ENCODE results near the gene CD1B.
"Not testable (repeated sequence)": the region's sequence is repeated elsewhere in the genome, so short reads cannot be mapped to it uniquely, and the experiment has no call there.

CD1B gene

GRCh38 chr1:158331481-158332150, at the start of gene CD1B:
Gene CD1B (minus strand): TSS chr1:158331531. CDS start chr1:158331423, 108 bp downstream.
- no peak for DNase-seq (ENCODE audit: low read depth)

DNA sequence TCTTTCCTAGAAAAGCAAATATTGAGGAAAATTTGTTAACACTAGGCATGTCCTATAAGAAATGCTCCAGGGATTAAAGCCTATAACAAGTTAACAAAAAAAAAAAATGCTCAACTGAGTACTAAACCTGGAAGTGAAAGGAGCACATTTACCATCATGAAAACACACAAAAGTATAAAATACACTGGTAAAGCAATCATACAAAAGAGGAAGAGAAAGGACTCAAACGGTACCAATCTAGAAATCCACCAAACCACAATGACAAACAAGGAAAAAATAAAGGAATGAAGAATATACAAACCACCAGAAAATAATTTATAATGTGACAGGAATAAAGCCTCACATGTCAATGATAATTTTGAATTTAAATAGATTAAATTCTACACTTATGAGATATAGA, 43.5 kb upstream of the CD1B start:
- DNase-seq (ENCODE audit: low read depth), result no peak

DNA sequence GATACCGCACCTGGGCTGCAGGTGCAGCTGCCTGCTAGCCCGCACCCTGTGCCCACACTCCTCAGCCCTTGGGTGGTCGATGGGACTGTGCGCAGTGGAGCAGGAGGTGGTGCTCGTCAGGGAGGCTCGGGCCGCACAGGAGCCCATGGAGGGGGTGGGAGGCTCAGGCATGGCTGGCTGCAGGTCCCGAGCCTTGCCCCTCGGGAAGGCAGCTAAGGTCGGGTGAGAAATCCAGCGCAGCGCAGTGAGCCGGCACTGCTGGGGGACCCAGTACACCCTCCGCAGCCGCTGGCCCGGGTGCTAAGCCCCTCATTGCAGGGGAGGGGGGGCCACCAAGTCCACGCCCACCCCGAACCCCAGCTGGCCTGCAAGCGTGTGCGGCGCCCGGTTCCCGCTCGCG, 42.8 kb upstream of the CD1B start:
- DNase-seq (ENCODE audit: low read depth), result not testable (repeated sequence)

GRCh38 chr1:158371188-158371953, 40.0 kb upstream of the CD1B start:
- DNase-seq (ENCODE audit: low read depth), result no peak

GRCh38 chr1:158366783-158367182, 35.5 kb upstream of the CD1B start:
- DNase-seq (ENCODE audit: low read depth), result no peak

DNA sequence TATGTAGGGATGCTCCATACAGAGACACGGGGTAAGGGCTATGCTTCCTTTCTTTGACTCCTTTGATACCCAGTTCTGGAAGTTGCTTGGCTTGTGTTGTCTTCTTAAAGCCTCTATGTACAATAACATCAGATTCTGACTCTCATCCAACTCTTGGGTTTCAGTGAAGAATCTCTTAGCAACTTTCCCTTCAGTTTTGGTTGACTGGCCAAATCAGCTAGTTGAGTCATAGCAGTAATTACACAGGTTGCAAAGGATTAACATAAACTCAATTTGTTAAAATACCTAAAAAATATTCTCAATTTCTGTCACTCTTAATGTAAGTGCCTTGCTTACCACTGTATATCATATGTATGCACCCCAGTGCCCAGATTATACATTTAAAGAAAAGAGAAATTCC, 31.6 kb upstream of the CD1B start:
- DNase-seq (ENCODE audit: low read depth), result no peak

- no peak for DNase-seq (ENCODE audit: low read depth)
Observed at GRCh38 chr1:158362482-158362881, 31.2 kb upstream of the CD1B start.

DNA sequence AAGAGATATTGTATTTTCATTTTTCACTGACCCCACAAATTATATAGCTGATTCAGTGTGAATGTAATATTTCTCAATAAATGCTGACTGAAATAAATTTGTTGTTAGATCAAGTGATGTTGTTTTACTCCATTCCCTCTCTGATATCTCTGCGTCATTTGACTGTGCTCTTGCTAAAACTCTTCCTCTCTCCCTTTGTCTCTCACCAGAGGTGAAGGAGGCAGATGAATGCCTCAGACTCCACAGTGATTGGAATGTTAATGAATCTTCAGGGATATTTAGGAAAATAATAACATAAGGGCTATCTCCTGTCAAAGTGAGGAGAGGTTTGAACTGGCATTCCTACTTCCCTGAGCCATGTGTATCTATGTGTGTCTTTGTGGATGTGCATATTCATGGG, 26.1 kb upstream of the CD1B start:
- no peak for DNase-seq (ENCODE audit: low read depth)

- DNase-seq (ENCODE audit: low read depth), result no peak
Observed at GRCh38 chr1:158356616-158357015, 25.3 kb upstream of the CD1B start.

- DNase-seq (ENCODE audit: low read depth), result no peak
Observed at GRCh38 chr1:158355773-158356285, 24.5 kb upstream of the CD1B start.

GRCh38 chr1:158354255-158354654, 22.9 kb upstream of the CD1B start:
- no peak for DNase-seq (ENCODE audit: low read depth)

GRCh38 chr1:158353303-158354075, 22.2 kb upstream of the CD1B start, which contains the start of gene CD1E:
Gene CD1E (plus strand): TSS chr1:158353894. CDS start chr1:158353989, 95 bp downstream.
- DNase-seq (ENCODE audit: low read depth), result no peak

DNA sequence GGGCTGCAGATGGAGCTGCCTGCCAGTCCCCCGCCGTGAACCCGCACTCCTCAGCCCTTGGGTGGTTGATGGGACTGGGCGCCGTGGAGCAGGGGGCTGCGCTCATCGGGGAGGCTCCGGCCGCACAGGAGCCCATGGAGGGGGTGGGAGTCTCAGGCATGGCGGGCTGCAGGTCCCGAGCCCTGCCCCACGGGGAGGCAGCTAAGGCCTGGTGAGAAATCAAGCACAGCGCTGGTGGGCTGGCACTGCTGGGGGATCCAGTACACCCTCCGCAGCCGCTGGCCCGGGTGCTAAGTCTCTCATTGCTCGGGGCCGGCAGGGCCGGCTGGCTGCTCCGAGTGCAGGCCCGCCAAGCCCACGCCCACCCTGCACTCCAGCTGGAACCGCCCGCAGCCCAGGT, 17.6 kb upstream of the CD1B start:
- DNase-seq (ENCODE audit: low read depth), result not testable (repeated sequence)

DNA sequence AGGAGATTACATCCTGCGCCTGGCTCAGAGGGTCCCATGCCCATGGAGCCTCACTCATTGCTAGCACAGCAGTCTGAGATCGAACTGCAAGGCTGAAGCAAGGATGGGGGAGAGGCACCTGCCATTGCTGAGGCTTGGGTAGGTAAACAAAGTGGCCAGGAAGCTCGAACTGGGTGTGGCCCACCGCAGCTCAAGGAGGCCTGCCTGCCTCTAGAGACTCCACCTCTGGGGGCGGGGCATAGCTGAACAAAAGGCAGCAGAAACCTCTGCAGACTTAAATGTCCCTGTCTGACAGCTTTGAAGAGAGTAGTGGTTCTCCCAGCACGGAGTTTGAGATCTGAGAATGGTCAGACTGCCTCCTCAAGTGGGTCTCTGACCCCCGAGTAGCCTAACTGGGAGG, 5.1 kb upstream of the CD1B start:
- DNase-seq (ENCODE audit: low read depth), result not testable (repeated sequence)

- no peak for DNase-seq (ENCODE audit: low read depth)
Observed at GRCh38 chr1:158335213-158335532, 3.8 kb upstream of the CD1B start.

GRCh38 chr1:158334526-158335212, 3.3 kb upstream of the CD1B start:
- no peak for DNase-seq (ENCODE audit: low read depth)

GRCh38 chr1:158333405-158334155, 2.2 kb upstream of the CD1B start:
- no peak for DNase-seq (ENCODE audit: low read depth)

- DNase-seq (ENCODE audit: low read depth), result no peak
Observed at GRCh38 chr1:158331106-158331425, 265 bp downstream of the CD1B start.

DNA sequence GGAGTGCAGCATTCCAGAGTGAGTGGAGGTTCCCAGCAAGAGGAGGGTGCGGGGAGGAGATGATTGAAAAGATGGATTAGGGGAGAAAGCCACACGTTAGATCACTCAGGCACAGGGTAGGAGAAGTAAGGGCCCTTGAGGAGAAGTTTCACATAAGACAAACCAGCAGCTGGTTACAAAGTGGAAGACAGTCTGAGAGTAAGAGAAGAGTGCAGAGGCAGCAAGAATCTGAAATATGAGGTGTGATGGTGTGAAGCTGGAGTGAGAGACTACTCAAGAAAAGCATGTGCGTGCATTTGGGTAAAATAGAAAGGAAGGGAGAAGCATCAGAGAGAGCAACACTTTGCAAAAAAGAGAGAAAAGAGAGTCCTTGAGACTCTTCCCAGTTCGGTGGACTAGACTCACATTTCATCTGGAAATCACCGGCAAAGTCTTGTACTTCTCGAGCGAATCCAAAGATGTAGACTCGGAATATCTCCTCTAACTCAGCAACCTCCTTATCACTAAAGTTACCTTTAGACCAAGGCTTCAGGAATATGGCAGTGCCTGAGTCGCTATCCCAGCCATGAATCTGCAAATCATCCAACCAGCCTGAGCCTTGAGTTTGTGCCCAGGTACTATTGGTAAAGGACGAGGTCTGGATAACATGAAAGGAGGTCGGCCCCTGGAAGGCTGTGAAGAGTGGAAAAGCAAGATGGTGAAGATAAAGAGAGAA, 783 bp downstream of the CD1B start:
- DNase-seq (ENCODE audit: low read depth), result no peak

GRCh38 chr1:158329733-158330132, 1.6 kb downstream of the CD1B start:
- no peak for DNase-seq (ENCODE audit: low read depth)

GRCh38 chr1:158329300-158329699, 2.0 kb downstream of the CD1B start:
- DNase-seq (ENCODE audit: low read depth), result no peak
